ENCODE measurements around the gene SZRD1. TPM values are rescaled to one million over a fixed set of nuclear protein-coding genes. Genes with fewer than 3 reads are reported as not detected.

SZRD1 gene
- polyA plus RNA-seq, 1 donor from 2014 or later = 13.6 TPM

- no peaks in the 10 kb centered on the region for H4K20me1 ChIP-seq (ENCODE audit: insufficient read depth)
- peak overlapping the region; percentile 30 for H3K4me2 ChIP-seq (ENCODE audit: low read length)
- peak overlapping the region; percentile 94 for H3K4me3 ChIP-seq (ENCODE audit: low read length)
- peak overlapping the region; percentile 98 for H3K9ac ChIP-seq (ENCODE audit: low read length)
- peaks cover 35% of the 10 kb centered on the region for H3K79me2 ChIP-seq (replicated peaks; ENCODE audit: insufficient read depth, low read length)
- no peak for TF ChIP-seq CTCF (IDR thresholded peaks at IDR 0.05; ENCODE audit: poor library complexity, severe bottlenecking)
- TF ChIP-seq POLR2AphosphoS5 (IDR thresholded peaks at IDR 0.05) = no peak
- no peak for TF ChIP-seq RAD21 (conservative IDR thresholded peaks at IDR 0.05)
- TF ChIP-seq EP300 (conservative IDR thresholded peaks at IDR 0.05; ENCODE audit: poor library complexity, severe bottlenecking) = no peak
- no peak for TF ChIP-seq REST (IDR thresholded peaks at IDR 0.05; ENCODE audit: borderline replicate concordance)
- TF ChIP-seq TAF1 (IDR thresholded peaks at IDR 0.05; ENCODE audit: low read depth) = no peak
- TF ChIP-seq EZH2 (IDR thresholded peaks at IDR 0.05; ENCODE audit: borderline replicate concordance, insufficient read depth, low read length, poor library complexity, severe bottlenecking) = no peak
- no peak for TF ChIP-seq SMC3 (conservative IDR thresholded peaks at IDR 0.05; ENCODE audit: poor library complexity)
- no peak for TF ChIP-seq MXI1 (conservative IDR thresholded peaks at IDR 0.05; ENCODE audit: poor library complexity, severe bottlenecking)
- peak overlapping the region; percentile 92 for H3K27ac ChIP-seq (ENCODE audit: low read length)
- H3F3A ChIP-seq (ENCODE audit: insufficient read depth, low read length, poor library complexity, severe bottlenecking) = no peaks in the 10 kb centered on the region
- no peaks in the 10 kb centered on the region for H3K27me3 ChIP-seq (ENCODE audit: insufficient read depth, low read depth, low read length)
- no peaks in the 10 kb centered on the region for H3K9me2 ChIP-seq (ENCODE audit: insufficient read depth, low read length)
- no peaks in the 10 kb centered on the region for H3K36me3 ChIP-seq (ENCODE audit: insufficient read depth, low read length)
- no peaks in the 10 kb centered on the region for H3K9me3 ChIP-seq (ENCODE audit: low read length)
- H2AFZ ChIP-seq (ENCODE audit: low read depth, low read length) = peak overlapping the region; percentile 83
Observed at GRCh38 chr1:16352842-16353535, 14.1 kb upstream of the SZRD1 start.

DNA sequence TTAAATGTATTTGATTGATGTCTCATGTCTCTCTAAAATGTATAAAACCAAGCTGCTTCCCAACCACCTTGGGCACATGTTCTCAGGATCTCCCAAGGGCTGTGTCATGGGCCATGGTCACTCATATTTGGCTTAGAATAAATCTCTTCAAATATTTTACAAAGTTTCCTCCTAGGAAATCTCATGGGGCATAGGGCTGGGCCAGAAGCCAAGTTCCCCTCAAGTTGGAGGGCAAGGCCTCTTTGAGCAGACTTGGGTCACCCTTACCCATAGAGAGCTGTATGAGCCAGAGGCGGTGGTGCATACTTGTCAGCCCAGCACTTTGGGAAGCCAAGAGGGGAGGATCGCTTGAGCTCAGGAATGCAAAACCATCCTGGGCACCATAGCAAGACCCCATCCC is 12.4 kb upstream of the SZRD1 start:
- Histone ChIP-seq H3K4me3 (ENCODE audit: low read length) (no peak overlapping the region), H3K9ac (ENCODE audit: low read length) (no peak overlapping the region), H3K4me2 (ENCODE audit: low read length) (no peak overlapping the region), H3K27me3 (ENCODE audit: insufficient read depth, low read depth, low read length) (no peaks in the 10 kb centered on the region), H3F3A (ENCODE audit: insufficient read depth, low read length, poor library complexity, severe bottlenecking) (no peaks in the 10 kb centered on the region), H3K27ac (ENCODE audit: low read length) (no peak overlapping the region), H3K9me2 (ENCODE audit: insufficient read depth, low read length) (no peaks in the 10 kb centered on the region), H2AFZ (ENCODE audit: low read depth, low read length) (no peak overlapping the region), H3K9me3 (ENCODE audit: low read length) (no peaks in the 10 kb centered on the region), H3K79me2 (replicated peaks; ENCODE audit: insufficient read depth, low read length) (peaks cover 19% of the 10 kb centered on the region), H3K36me3 (ENCODE audit: insufficient read depth, low read length) (no peaks in the 10 kb centered on the region), H4K20me1 (ENCODE audit: insufficient read depth) (no peaks in the 10 kb centered on the region)
- no peak for TF ChIP-seq TAF1 (IDR thresholded peaks at IDR 0.05; ENCODE audit: low read depth)
- no peak for TF ChIP-seq CTCF (IDR thresholded peaks at IDR 0.05; ENCODE audit: poor library complexity, severe bottlenecking)
- TF ChIP-seq MXI1 (conservative IDR thresholded peaks at IDR 0.05; ENCODE audit: poor library complexity, severe bottlenecking) = no peak
- no peak for TF ChIP-seq POLR2AphosphoS5 (IDR thresholded peaks at IDR 0.05)

Data from neural cell (in vitro differentiated cells).